ENCODE results near the gene CCPG1.

Gene CCPG1

GRCh38 chr15:55318588-55319494 is 89.3 kb downstream of the CCPG1 start, which contains the start of the genes PIGB and PIGBOS1:
TSS of gene PIGB (plus strand) at chr15:55319222. CDS start at chr15:55319251, 29 bp downstream.
TSS of gene PIGBOS1 (minus strand) at chr15:55319123. CDS start at chr15:55317792, 1,331 bp downstream.
- DNase-seq = peak; percentile 92
